Ovary (tissue), 9 donors: ENCODE data around the gene DNAH6. TPM values are rescaled to one million over a fixed set of nuclear protein-coding genes. Genes with fewer than 3 reads are reported as not detected.

Experiments
- DNase-seq, 5 donors: peaks; one replicate each; pipeline ENCODE4 v3.0.0-alpha.2; 2019 to 2020
- H3K27ac ChIP-seq, 2 donors: fragments of 200-600 bp; one replicate each; pipeline versions ENCODE4 v1.5.1 to v1.8.0; 2019 to 2022
- H3K27me3 ChIP-seq: fragments of 200-600 bp; one replicate; pipeline ENCODE4 v1.8.0; 2022
- H3K36me3 ChIP-seq: fragments of 200-600 bp; sonication (generic); one replicate; pipeline ENCODE4 v1.5.1; 2019
- H3K4me1 ChIP-seq: one replicate; pipeline ENCODE4 v1.8.1; 2013; ENCODE audit warnings: mild to moderate bottlenecking, moderate library complexity; ENCODE audit not compliant: insufficient read depth
- H3K4me3 ChIP-seq: fragments of 200-600 bp; sonication (generic); one replicate; pipeline ENCODE4 v1.5.1; 2017
- H3K9me3 ChIP-seq, 2 donors: fragments of 200-600 bp in 1 of 2; sonication (generic) in 1 of 2; one replicate each; pipeline versions ENCODE4 v1.5.1 to v1.8.1; 2013 to 2019; ENCODE audit warnings: mild to moderate bottlenecking in 1 of 2, moderate library complexity in 1 of 2
- EP300 ChIP-seq: sonication (generic); formaldehyde crosslinking; IDR thresholded peaks from one replicate; pipeline ENCODE4 v1.6.1; 2017; ENCODE audit warnings: antibody characterized with exemption
- POLR2A ChIP-seq: fragments of 450-650 bp; IDR thresholded peaks from one replicate; pipeline ENCODE4 v1.6.1; 2017; ENCODE audit warnings: antibody characterized with exemption, mild to moderate bottlenecking, moderate library complexity
- WGBS, 3 donors: extraction: QIAGEN DNeasy Blood & Tissue Kit in 1 of 3; methylation state at CpG; one replicate each; pipeline versions ENCODE4 v1.1.5 to v1.1.7; 2013 to 2017; 5-methylcytosine and 5-hydroxymethylcytosine counted together
- intact Hi-C, 4 donors: fragments of 100-400 bp; cut with DNase I; formaldehyde crosslinking; loops; one replicate each; pipeline versions ENCODE4 v1.11.0 to v1.15.1; 2022 to 2023
- polyA plus RNA-seq, 2 donors: library from polyadenylated mRNA; stranded (reverse); fragments of 200-250 nt in 1 of 2; fragments of 350-450 nt in 1 of 2; fragmentation: Illumina TruSeq in 1 of 2; extraction: RNeasy Lipid Tissue Mini Kit (QIAGEN cat#74804) in 1 of 2; gene quantifications; one replicate each; pipeline ENCODE4 v1.2.3, GENCODE V29; 2013 to 2014
- total RNA-seq, 7 donors: library from RNA; depleted of rRNA in 2 of 7; stranded (reverse); fragments of >200 nt in 2 of 7; fragmentation: NEBNext Ultra II Directional in 3 of 7; extraction: Animal tissue kit (Norgen Biotek cat#: 25700) in 3 of 7; gene quantifications; one replicate each; pipeline versions ENCODE4 v1.1.0 to v1.2.4, GENCODE V29; 2016 to 2023
- TF ChIP-seq, protein P1 (sequence below), 3 donors: fragments of 450-650 bp in 2 of 3; fragments of 200-600 bp in 1 of 3; IDR thresholded peaks; one replicate each; pipeline versions ENCODE4 v1.5.1 to v1.8.0; 2016 to 2022; ENCODE audit warnings: antibody characterized with exemption in 3 of 3, mild to moderate bottlenecking in 1 of 3
- donor health status: DM: no; HTN: no; CAD: no; lungs with moderate emphysema.
- donor health status: DM: no; HTN: no; CAD: no.
- donor health status: Bipolar disorder and iron deficiency.
- donor health status: DM: yes; HTN: yes; CAD: no.
- donor health status: DM: no; HTN: no; CAD: no.
- donor health status: DM: yes; HTN: yes; CAD: no.

Gene DNAH6
- total and polyA plus RNA-seq, 9 donors: 0.42 to 14.0 (median 2.4) TPM

DNA sequence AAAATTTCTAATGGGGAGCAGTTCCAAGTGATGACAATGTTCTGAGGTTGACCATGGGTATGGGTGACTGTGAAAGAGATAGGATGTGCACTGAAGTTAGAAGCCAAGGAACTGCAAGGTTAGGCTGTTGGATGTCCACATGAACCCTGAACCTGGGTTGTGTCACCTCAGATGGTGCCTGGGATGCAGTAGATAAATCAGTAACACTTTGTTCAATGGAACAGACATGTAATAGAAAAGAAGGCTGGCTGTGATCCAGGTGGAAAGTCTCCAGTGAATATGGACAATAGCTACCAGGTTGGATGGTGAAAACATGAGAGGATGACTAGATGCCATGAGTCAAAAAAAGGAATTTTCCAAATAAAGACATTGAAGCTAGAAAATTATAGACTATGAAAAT, 233.1 kb downstream of the DNAH6 start:
- Histone ChIP-seq H3K27me3 (no peaks in the 10 kb centered on the region), H3K4me1 (no peaks in the 10 kb centered on the region), H3K4me3 (no peak overlapping the region), H3K9me3 (no peaks in the 10 kb centered on the region), H3K27ac (no peak overlapping the region), H3K36me3 (no peaks in the 10 kb centered on the region)
- intact Hi-C loops: no loop called here
- no peak for DNase-seq
- TF ChIP-seq EP300: no peak
- TF ChIP-seq POLR2A: no peak
- TF ChIP-seq, protein P1, sequence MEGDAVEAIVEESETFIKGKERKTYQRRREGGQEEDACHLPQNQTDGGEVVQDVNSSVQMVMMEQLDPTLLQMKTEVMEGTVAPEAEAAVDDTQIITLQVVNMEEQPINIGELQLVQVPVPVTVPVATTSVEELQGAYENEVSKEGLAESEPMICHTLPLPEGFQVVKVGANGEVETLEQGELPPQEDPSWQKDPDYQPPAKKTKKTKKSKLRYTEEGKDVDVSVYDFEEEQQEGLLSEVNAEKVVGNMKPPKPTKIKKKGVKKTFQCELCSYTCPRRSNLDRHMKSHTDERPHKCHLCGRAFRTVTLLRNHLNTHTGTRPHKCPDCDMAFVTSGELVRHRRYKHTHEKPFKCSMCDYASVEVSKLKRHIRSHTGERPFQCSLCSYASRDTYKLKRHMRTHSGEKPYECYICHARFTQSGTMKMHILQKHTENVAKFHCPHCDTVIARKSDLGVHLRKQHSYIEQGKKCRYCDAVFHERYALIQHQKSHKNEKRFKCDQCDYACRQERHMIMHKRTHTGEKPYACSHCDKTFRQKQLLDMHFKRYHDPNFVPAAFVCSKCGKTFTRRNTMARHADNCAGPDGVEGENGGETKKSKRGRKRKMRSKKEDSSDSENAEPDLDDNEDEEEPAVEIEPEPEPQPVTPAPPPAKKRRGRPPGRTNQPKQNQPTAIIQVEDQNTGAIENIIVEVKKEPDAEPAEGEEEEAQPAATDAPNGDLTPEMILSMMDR (IDR thresholded peaks at IDR 0.05): no peak

DNA sequence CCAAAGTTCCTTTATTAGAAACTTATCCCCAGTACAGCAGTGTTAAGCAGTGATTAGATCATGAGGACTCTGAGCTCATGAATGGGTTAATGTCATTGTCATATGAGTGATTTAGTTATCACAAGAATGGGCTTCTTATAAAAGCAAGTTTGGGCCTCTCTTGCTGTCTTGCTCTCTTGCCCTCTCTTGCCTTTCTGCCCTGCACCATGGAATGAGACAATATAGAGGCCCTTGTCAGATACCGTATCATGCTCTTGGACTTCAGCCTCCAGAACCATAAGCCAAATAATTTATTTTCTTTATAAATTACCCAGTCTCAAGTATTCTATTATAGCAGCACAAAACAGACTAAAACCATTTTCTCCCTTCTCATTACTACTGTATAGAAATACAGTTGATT, 238.8 kb downstream of the DNAH6 start:
- Histone ChIP-seq H3K4me1 (no peaks in the 10 kb centered on the region), H3K9me3 (no peaks in the 10 kb centered on the region), H3K27me3 (no peaks in the 10 kb centered on the region), H3K4me3 (no peak overlapping the region), H3K27ac (no peak overlapping the region), H3K36me3 (no peaks in the 10 kb centered on the region)
- intact Hi-C loops: no loop called here
- 93 to 100% (median 96%) methylated on average over 1 of the region's 1 CpG for WGBS, 3 donors
- TF ChIP-seq, protein P1 (IDR thresholded peaks at IDR 0.05): no peak
- TF ChIP-seq POLR2A: no peak
- no peak for TF ChIP-seq EP300
- DNase-seq: no peak

- no peaks in the 10 kb centered on the region for H3K27me3 ChIP-seq
- no peak overlapping the region for H3K27ac ChIP-seq
- no peaks in the 10 kb centered on the region for H3K4me1 ChIP-seq
- intact Hi-C loops: no loop called here
- no peak for DNase-seq
- H3K4me3 ChIP-seq: no peak overlapping the region
- 78 to 89% (median 85%) methylated on average over 3 of the region's 3 CpGs for WGBS, 3 donors
- TF ChIP-seq EP300: no peak
- TF ChIP-seq, protein P1 (IDR thresholded peaks at IDR 0.05): no peak
- TF ChIP-seq POLR2A: no peak
- H3K36me3 ChIP-seq: no peaks in the 10 kb centered on the region
- no peaks in the 10 kb centered on the region for H3K9me3 ChIP-seq
These were observed 241.3 kb downstream of the DNAH6 start for GRCh38 chr2:84757648-84758047.

GRCh38 chr2:84766791-84767190, 250.5 kb downstream of the DNAH6 start:
- Histone ChIP-seq H3K36me3 (no peaks in the 10 kb centered on the region), H3K9me3 (no peaks in the 10 kb centered on the region), H3K4me1 (no peaks in the 10 kb centered on the region), H3K27me3 (no peaks in the 10 kb centered on the region), H3K4me3 (no peak overlapping the region), H3K27ac (no peak overlapping the region)
- no peak for DNase-seq
- intact Hi-C loops: no loop called here
- TF ChIP-seq, protein P1 (IDR thresholded peaks at IDR 0.05): no peak
- TF ChIP-seq POLR2A (no peak), EP300 (no peak)
- 73 to 76% (median 73%) methylated on average over 2 of the region's 2 CpGs for WGBS, 3 donors

DNA sequence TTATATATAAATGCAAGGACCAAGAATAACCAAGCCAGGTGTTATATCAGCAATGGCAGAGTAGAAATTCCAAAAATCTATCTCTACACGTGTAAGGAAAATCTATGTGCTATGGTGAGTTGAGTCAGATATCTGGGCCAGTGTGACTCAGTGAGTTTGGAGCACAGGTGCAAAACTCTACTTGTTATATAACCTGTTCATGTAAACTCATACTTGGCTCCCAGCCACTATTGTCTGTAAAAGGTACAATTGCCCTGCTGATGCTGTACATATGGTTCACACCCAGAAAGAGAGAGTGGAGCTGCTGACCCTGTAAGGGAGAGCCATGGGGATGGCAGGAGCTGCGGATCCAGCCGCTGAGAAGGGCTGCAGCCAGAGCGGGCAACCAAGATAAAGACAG, 252.5 kb downstream of the DNAH6 start:
- intact Hi-C loops: no loop called here
- Histone ChIP-seq H3K4me1 (no peaks in the 10 kb centered on the region), H3K27ac (no peak overlapping the region), H3K4me3 (no peak overlapping the region), H3K9me3 (no peaks in the 10 kb centered on the region), H3K36me3 (no peaks in the 10 kb centered on the region), H3K27me3 (no peaks in the 10 kb centered on the region)
- WGBS, 3 donors: 90 to 97% (median 93%) methylated on average over 4 of the region's 4 CpGs
- no peak for DNase-seq
- TF ChIP-seq POLR2A (no peak), EP300 (no peak)
- TF ChIP-seq, protein P1 (IDR thresholded peaks at IDR 0.05): no peak
